Keratinocyte (primary cell): ENCODE measurements around the gene XNDC1N. TPM values are rescaled to one million over a fixed set of nuclear protein-coding genes. Genes with fewer than 3 reads are reported as not detected.

ENCODE experiments used
- DNase-seq: peaks from one replicate; pipeline ENCODE4 v3.0.0-alpha.2; 2011; ENCODE audit warnings: low read depth, missing footprints, low spot score
- FAIRE-seq: peaks from 2 replicates; lab custom pipeline; 2011; peaks lifted over from hg19 to GRCh38; lab: Jason Lieb, UNC
- H2AFZ ChIP-seq: 2 replicates; pipeline ENCODE4 v1.6.0; 2012; ENCODE audit warnings: low read length, control low read depth, inconsistent platforms; ENCODE audit not compliant: control insufficient read depth
- H3K27ac ChIP-seq: 2 replicates; pipeline ENCODE4 v1.5.1; 2011; ENCODE audit warnings: low read length; ENCODE audit not compliant: control insufficient read depth, insufficient read depth
- H3K27me3 ChIP-seq: 3 replicates; pipeline ENCODE4 v1.6.0; 2011; ENCODE audit warnings: low read length; ENCODE audit not compliant: control insufficient read depth, insufficient read depth; ENCODE audit errors: extremely low read depth
- H3K36me3 ChIP-seq, 2 experiments: 2 replicates in 1 of 2; 3 replicates in 1 of 2; pipeline ENCODE4 v1.5.1; 2011; ENCODE audit warnings: low read length in 2 of 2, mild to moderate bottlenecking in 1 of 2; ENCODE audit not compliant: control insufficient read depth in 2 of 2, insufficient read depth in 2 of 2; ENCODE audit errors: extremely low read depth in 1 of 2
- H3K4me1 ChIP-seq: 3 replicates; pipeline ENCODE4 v1.5.1; 2011; ENCODE audit warnings: low read length; ENCODE audit not compliant: control insufficient read depth, insufficient read depth; ENCODE audit errors: extremely low read depth
- H3K4me2 ChIP-seq: 3 replicates; pipeline ENCODE4 v1.6.0; 2011; ENCODE audit warnings: low read depth, low read length; ENCODE audit not compliant: control insufficient read depth, insufficient read depth; ENCODE audit errors: extremely low read depth
- H3K4me3 ChIP-seq, 3 experiments: fragments of 200-600 bp in 1 of 3; sonication (generic) in 1 of 3; 2 replicates in 2 of 3; 3 replicates in 1 of 3; pipeline ENCODE4 v1.5.1; 2011 to 2016; ENCODE audit warnings: low read length in 3 of 3, mild to moderate bottlenecking in 3 of 3, control low read depth in 2 of 3, inconsistent platforms in 1 of 3, low read depth in 1 of 3, mixed read lengths in 1 of 3, mixed run types in 1 of 3, moderate library complexity in 1 of 3; ENCODE audit not compliant: control insufficient read depth in 2 of 3, insufficient read depth in 2 of 3; ENCODE audit errors: extremely low read depth in 1 of 3
- H3K79me2 ChIP-seq: 2 replicates; pipeline ENCODE4 v1.6.0; 2012; ENCODE audit warnings: low read length; ENCODE audit not compliant: control insufficient read depth, insufficient read depth
- H3K9ac ChIP-seq: 3 replicates; pipeline ENCODE4 v1.6.0; 2011; ENCODE audit warnings: low read length; ENCODE audit not compliant: control insufficient read depth, insufficient read depth; ENCODE audit errors: extremely low read depth
- H3K9me1 ChIP-seq: 3 replicates; pipeline ENCODE4 v1.6.0; 2011; ENCODE audit warnings: low read length; ENCODE audit not compliant: control insufficient read depth, insufficient read depth; ENCODE audit errors: extremely low read depth
- H3K9me3 ChIP-seq: 2 replicates; pipeline ENCODE4 v1.5.1; 2012; ENCODE audit warnings: low read depth, low read length; ENCODE audit not compliant: control insufficient read depth
- H4K20me1 ChIP-seq: 3 replicates; pipeline ENCODE4 v1.6.0; 2011; ENCODE audit warnings: low read length; ENCODE audit not compliant: control insufficient read depth, insufficient read depth; ENCODE audit errors: extremely low read depth
- EZH2 ChIP-seq: IDR thresholded peaks from one replicate; pipeline ENCODE4 v1.6.1; 2012; ENCODE audit warnings: inconsistent platforms, mild to moderate bottlenecking, low read length, moderate library complexity
- dilution Hi-C: fragments of 300-500 bp; cut with MboI; formaldehyde crosslinking; loops from one replicate; pipeline ENCODE4 v1.7.0; 2020; ENCODE audit warnings: low sequenced_read_pairs; ENCODE audit not compliant: extremely low pct_ligation_motif_present
- polyA plus RNA-seq, 5 experiments: library from polyadenylated mRNA; depleted of rRNA in 3 of 5; stranded (reverse) in 3 of 5; stranded (forward) in 1 of 5; unstranded in 1 of 5; fragments of >200 nt; gene quantifications; 1 replicate in 1 of 5; 2 replicates in 3 of 5; 3 replicates in 1 of 5; pipeline versions ENCODE4 v1.2.1 to v1.2.3, GENCODE V29; 2011 to 2012; ENCODE audit warnings: missing spikeins in 2 of 5, low read depth in 1 of 5, low replicate concordance in 1 of 5
- TF ChIP-seq, protein P1 (sequence below), 3 experiments: IDR thresholded peaks in 1 of 3; conservative IDR thresholded peaks in 1 of 3; optimal IDR thresholded peaks in 1 of 3; 2 replicates in 2 of 3; 3 replicates in 1 of 3; pipeline versions ENCODE3 to v1.5.1; 2011; ENCODE audit warnings: low read length in 3 of 3, mild to moderate bottlenecking in 3 of 3, moderate library complexity in 2 of 3, control low read depth in 1 of 3, inconsistent platforms in 1 of 3; ENCODE audit not compliant: insufficient read depth in 2 of 3; ENCODE audit errors: extremely low read depth in 1 of 3

Gene XNDC1N
- polyA plus RNA-seq, 1 donor (not counting 4 experiments of a cell fraction or from before 2014, with no cell fraction given), result 1.4 TPM

DNA sequence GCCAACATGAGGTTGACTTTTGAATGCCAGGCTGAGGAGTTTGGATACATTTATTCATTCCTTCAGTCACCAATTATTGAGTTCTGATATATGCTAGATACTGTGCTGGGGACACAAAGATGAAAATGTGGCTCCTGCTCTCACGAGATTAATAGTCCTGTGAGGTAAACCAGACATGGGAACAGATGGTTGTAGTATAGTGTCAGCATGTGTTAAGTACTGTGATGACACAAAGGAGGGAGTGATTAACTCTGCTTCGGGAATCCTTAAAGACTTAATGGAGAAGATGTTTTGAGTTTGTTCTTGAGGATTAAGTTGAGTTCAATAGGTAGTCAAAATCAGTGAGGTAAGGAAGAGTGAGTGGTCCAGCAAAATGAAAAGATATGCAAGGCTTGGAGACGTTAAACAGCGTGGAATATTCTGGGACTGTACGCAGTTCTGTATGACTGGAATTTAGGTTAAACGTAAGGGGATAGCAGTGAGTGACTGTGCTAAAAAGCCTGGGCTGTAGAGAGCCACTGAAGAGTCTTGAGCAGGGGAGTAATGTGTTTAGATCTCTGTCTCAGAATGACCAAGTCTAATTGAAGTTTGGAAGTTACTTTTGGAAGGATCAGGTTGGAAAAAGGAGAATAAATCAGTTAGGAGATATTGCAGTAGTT, 12.3 kb upstream of the XNDC1N start:
- no peaks in the 10 kb centered on the region for H3K9me3 ChIP-seq
- no peaks in the 10 kb centered on the region for H3K27me3 ChIP-seq
- dilution Hi-C loops, result no loop called here
- H4K20me1 ChIP-seq, result no peaks in the 10 kb centered on the region
- FAIRE-seq (no peak), DNase-seq (no peak)
- H3K4me2 ChIP-seq, result no peak overlapping the region
- no peak overlapping the region for H2AFZ ChIP-seq
- TF ChIP-seq, protein P1, sequence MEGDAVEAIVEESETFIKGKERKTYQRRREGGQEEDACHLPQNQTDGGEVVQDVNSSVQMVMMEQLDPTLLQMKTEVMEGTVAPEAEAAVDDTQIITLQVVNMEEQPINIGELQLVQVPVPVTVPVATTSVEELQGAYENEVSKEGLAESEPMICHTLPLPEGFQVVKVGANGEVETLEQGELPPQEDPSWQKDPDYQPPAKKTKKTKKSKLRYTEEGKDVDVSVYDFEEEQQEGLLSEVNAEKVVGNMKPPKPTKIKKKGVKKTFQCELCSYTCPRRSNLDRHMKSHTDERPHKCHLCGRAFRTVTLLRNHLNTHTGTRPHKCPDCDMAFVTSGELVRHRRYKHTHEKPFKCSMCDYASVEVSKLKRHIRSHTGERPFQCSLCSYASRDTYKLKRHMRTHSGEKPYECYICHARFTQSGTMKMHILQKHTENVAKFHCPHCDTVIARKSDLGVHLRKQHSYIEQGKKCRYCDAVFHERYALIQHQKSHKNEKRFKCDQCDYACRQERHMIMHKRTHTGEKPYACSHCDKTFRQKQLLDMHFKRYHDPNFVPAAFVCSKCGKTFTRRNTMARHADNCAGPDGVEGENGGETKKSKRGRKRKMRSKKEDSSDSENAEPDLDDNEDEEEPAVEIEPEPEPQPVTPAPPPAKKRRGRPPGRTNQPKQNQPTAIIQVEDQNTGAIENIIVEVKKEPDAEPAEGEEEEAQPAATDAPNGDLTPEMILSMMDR (optimal IDR thresholded peaks at IDR 0.05 in 1 of 3, IDR thresholded peaks at IDR 0.05 in 1 of 3, conservative IDR thresholded peaks at IDR 0.05 in 1 of 3; ENCODE audit: extremely low read depth in 1 of 3, insufficient read depth in 2 of 3, low read length in 3 of 3), result no peak
- TF ChIP-seq EZH2, result no peak
- H3K9me1 ChIP-seq, result peaks cover 4% of the 10 kb centered on the region
- peaks cover 0 to 2% of the 10 kb centered on the region in 2 experiments for H3K36me3 ChIP-seq
- no peak overlapping the region for H3K4me3 ChIP-seq
- H3K27ac ChIP-seq, result no peak overlapping the region
- H3K79me2 ChIP-seq, result peaks cover 55% of the 10 kb centered on the region
- H3K9ac ChIP-seq, result no peak overlapping the region
- H3K4me1 ChIP-seq, result peaks cover 28% of the 10 kb centered on the region

DNA sequence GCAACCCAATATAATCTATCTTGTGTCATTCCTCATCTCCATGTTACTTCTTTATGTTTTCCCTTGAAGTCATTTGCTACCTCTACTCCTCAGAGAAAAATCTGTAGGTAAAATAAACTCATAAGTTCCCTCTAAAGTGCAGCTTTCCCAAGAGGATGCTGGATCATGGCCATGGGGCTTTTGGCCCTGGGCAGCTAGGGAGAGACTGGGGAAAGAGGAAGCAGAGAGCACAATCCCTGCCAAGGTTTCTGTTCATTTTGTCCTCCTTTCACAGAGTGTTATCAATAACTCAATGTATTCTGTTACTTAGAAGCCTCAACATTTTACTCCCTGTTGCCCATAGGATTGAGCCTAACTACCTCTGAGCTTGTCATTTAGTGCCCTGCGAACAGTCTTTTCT, 9.4 kb upstream of the XNDC1N start:
- H3K27me3 ChIP-seq, result no peaks in the 10 kb centered on the region
- no peaks in the 10 kb centered on the region for H4K20me1 ChIP-seq
- peaks cover 4% of the 10 kb centered on the region for H3K9me1 ChIP-seq
- H3K4me3 ChIP-seq, result no peak overlapping the region
- no peak for TF ChIP-seq EZH2
- TF ChIP-seq, protein P1 (optimal IDR thresholded peaks at IDR 0.05 in 1 of 3, IDR thresholded peaks at IDR 0.05 in 1 of 3, conservative IDR thresholded peaks at IDR 0.05 in 1 of 3; ENCODE audit: extremely low read depth in 1 of 3, insufficient read depth in 2 of 3, low read length in 3 of 3), result no peak
- peaks cover 1 to 2% of the 10 kb centered on the region in 2 experiments for H3K36me3 ChIP-seq
- H3K9ac ChIP-seq, result no peak overlapping the region
- no peaks in the 10 kb centered on the region for H3K9me3 ChIP-seq
- no peak overlapping the region for H2AFZ ChIP-seq
- DNase-seq (no peak), FAIRE-seq (no peak)
- H3K4me1 ChIP-seq, result peaks cover 14% of the 10 kb centered on the region
- dilution Hi-C loops, result no loop called here
- H3K27ac ChIP-seq, result no peak overlapping the region
- H3K4me2 ChIP-seq, result no peak overlapping the region
- H3K79me2 ChIP-seq, result peaks cover 63% of the 10 kb centered on the region
